Measurements from ENCODE around the gene DNAL4.

DNA sequence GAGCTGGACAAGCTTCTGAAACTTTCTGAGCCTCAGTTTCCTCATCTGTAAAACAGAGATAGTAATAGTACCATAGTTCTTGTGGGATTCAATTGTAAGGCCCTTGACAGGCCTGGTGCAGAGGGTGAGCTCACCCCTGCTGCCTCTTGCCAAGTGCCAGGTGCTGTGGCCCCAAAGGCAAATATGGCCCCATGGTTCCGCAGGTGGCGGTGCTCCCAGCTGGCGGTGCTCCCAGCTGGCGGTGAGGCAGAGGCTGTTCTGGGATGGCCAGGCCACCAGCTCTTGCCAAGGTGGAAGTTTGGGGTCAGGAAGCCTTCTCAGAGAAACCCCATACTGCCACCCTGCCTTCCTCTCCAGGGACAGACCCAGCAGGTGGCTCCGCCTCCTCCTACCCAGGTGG is 41.0 kb upstream of the DNAL4 start:
- TF ChIP-seq, protein P1, sequence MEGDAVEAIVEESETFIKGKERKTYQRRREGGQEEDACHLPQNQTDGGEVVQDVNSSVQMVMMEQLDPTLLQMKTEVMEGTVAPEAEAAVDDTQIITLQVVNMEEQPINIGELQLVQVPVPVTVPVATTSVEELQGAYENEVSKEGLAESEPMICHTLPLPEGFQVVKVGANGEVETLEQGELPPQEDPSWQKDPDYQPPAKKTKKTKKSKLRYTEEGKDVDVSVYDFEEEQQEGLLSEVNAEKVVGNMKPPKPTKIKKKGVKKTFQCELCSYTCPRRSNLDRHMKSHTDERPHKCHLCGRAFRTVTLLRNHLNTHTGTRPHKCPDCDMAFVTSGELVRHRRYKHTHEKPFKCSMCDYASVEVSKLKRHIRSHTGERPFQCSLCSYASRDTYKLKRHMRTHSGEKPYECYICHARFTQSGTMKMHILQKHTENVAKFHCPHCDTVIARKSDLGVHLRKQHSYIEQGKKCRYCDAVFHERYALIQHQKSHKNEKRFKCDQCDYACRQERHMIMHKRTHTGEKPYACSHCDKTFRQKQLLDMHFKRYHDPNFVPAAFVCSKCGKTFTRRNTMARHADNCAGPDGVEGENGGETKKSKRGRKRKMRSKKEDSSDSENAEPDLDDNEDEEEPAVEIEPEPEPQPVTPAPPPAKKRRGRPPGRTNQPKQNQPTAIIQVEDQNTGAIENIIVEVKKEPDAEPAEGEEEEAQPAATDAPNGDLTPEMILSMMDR (optimal IDR thresholded peaks at IDR 0.05 in 1 of 3, IDR thresholded peaks at IDR 0.05 in 1 of 3, conservative IDR thresholded peaks at IDR 0.05 in 1 of 3; ENCODE audit: extremely low read depth in 1 of 3, insufficient read depth in 2 of 3, low read length in 3 of 3) = no peak
- TF ChIP-seq EZH2 (IDR thresholded peaks at IDR 0.05; ENCODE audit: low read length) = no peak

Measured in keratinocyte (primary cell).